GM06990 (cell line): Measurements from ENCODE around the gene CAMK2A.

Experiments
- DNase-seq: peaks from one replicate; pipeline ENCODE4 v3.0.0-alpha.2; 2011; ENCODE audit not compliant: insufficient read length; ENCODE audit errors: extremely low read depth
- H3K27me3 ChIP-seq: replicated peaks from 2 replicates; pipeline ENCODE4 v1.6.0; 2011; ENCODE audit warnings: low read length; ENCODE audit not compliant: control insufficient read depth, insufficient read depth
- H3K36me3 ChIP-seq: 2 replicates; pipeline ENCODE4 v1.5.1; 2011; ENCODE audit warnings: low read length; ENCODE audit not compliant: control insufficient read depth, insufficient read depth
- H3K4me3 ChIP-seq: replicated peaks from 2 replicates; pipeline ENCODE4 v1.5.1; 2011; ENCODE audit warnings: low read depth, mild to moderate bottlenecking, control low read depth, low read length
- CTCF ChIP-seq: IDR thresholded peaks from 2 replicates; pipeline ENCODE4 v1.5.1; 2011; ENCODE audit warnings: low read length, control low read depth, mild to moderate bottlenecking, inconsistent platforms; ENCODE audit not compliant: insufficient read depth, poor library complexity, severe bottlenecking

CAMK2A gene

DNA sequence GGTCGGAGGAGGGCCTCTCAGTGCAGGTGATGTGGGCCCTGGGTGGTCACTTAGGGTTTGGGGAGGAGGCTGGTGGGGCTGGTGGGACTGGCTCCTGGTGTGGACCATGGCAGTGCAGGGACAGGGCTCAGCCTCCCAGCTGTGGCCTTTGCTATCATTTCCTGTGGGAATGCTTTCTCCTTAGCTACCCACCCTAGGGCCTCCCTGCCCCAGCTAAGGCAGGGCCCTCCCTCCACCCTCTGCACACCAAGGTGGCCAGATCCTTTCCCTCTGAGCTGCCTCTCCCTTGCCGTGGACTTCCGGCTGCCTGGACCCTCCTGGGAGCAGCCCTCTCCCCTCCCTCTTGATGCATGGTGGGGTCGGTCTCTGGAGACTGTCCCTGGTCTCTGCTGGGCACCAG lies 35.9 kb upstream of the CAMK2A start:
- H3K4me3 ChIP-seq = no peak overlapping the region
- no peak for DNase-seq
- TF ChIP-seq CTCF = no peak
- H3K27me3 ChIP-seq = peaks cover 3% of the 10 kb centered on the region
- no peaks in the 10 kb centered on the region for H3K36me3 ChIP-seq

DNA sequence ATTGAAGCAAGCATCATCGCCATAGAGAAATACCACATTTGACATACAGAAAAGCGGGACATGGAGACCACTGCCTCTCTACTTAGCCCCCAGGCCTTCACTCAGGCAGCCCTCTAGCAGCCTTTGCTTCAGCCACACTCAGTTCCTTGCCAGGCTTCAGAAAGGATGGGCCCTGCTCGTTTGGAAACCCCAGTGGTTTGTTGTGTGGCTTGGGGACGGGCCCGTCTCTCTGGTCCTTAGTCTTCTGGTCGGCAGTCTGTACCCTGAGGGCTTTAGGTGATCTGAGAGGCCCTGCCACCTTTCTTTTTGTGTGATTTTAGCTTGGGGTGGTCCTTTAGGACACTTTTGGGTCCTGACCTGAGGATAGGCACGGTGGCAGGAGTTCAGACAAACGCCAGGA lies 34.2 kb upstream of the CAMK2A start:
- no peaks in the 10 kb centered on the region for H3K36me3 ChIP-seq
- peaks cover 3% of the 10 kb centered on the region for H3K27me3 ChIP-seq
- no peak overlapping the region for H3K4me3 ChIP-seq
- TF ChIP-seq CTCF = no peak
- DNase-seq = no peak

DNA sequence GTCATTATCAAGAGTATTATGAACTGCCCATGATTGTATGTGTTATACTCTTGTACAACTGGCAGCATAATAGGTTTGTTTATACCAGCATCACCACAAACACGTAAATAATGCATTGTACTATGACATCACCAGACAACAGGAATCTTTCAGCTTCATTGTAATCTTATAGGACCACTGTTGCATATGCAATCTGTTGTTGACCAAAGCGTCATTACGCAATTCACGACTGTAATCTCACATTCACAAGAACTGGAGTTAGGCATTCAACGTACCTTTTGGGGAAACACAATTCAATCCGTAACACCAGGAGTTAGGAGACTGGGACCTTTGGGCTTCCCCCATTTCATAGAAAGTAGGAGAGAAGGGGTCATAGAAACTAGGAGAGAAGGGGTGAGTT lies 33.5 kb upstream of the CAMK2A start:
- H3K27me3 ChIP-seq = peaks cover 2% of the 10 kb centered on the region
- H3K4me3 ChIP-seq = no peak overlapping the region
- TF ChIP-seq CTCF = no peak
- no peaks in the 10 kb centered on the region for H3K36me3 ChIP-seq
- no peak for DNase-seq

DNA sequence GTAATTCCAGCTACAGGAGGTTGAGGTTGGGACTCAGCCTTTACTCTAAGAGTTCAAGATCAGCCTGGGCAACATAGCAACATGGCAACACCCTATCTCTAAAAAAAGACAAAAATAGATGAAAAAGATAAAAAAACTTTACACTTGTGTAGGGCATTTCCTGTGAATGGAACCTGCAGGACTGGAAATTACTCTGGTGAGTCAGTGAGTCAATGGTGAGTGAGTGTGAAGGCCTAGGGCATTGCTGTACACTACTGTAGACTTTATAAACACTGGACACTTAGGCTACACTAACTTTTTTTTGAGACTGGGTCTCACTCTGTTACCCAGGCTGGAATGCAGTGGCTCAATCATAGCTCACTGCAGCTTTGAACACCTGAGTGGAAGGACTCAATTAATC lies 32.6 kb upstream of the CAMK2A start:
- DNase-seq = no peak
- no peak overlapping the region for H3K4me3 ChIP-seq
- no peaks in the 10 kb centered on the region for H3K36me3 ChIP-seq
- TF ChIP-seq CTCF = no peak
- H3K27me3 ChIP-seq = peaks cover 2% of the 10 kb centered on the region

GRCh38 chr5:150321784-150322183 lies 32.2 kb upstream of the CAMK2A start:
- Histone ChIP-seq H3K36me3 (no peaks in the 10 kb centered on the region), H3K27me3 (peaks cover 2% of the 10 kb centered on the region), H3K4me3 (no peak overlapping the region)
- DNase-seq = no peak
- TF ChIP-seq CTCF = no peak

GRCh38 chr5:150321211-150321610 lies 31.6 kb upstream of the CAMK2A start:
- Histone ChIP-seq H3K36me3 (no peaks in the 10 kb centered on the region), H3K4me3 (no peak overlapping the region), H3K27me3 (peaks cover 2% of the 10 kb centered on the region)
- no peak for TF ChIP-seq CTCF
- DNase-seq = no peak
